HG03039 (cell line): ENCODE results near the gene CREB5.

Source experiments
- ATAC-seq: cut with Tn5 transposase; IDR thresholded peaks from one replicate; pipeline ENCODE4 v1.9.1; 2021; ENCODE audit warnings: mild to moderate bottlenecking, moderate library complexity; ENCODE audit not compliant: unreplicated experiment

CREB5 gene

DNA sequence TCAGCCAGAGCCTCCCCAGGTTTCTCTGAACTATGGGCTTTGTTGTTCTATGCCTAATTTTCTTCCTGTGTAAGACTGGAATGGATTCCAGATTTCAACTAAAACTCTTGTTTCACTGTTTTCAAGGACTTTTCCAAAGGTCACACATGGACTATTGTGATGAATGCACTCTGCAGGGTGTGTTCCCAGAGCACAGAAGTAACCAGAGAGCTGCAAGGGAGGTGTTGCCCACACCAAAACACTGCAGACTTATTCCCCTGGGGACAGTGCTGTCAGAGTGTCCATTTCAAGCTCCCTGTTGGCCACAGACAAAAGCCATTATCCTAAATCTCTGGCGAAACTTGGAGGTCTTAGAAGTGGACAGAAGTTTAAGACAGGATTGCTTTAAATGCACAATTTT, 314.2 kb downstream of the CREB5 start:
- no peak for ATAC-seq

DNA sequence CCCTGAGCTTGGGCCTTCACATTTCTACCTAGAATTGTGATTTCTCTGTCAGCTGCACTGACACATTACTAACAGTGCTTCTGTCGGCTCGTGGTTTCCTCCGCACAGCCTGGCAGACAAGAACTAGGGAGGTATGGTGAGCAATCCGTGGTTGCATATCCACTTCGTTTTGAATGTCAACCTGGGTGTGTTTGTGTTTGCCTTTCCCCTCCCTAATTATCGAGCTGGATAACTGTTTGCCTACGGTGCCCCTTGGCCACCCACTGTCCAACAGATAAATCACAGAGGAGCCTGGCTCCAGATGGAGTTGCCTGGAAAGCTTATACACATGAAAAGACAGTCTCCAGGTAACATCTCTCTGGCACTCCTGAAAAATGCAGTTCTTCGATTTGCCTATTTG, 317.0 kb downstream of the CREB5 start:
- ATAC-seq, result no peak

DNA sequence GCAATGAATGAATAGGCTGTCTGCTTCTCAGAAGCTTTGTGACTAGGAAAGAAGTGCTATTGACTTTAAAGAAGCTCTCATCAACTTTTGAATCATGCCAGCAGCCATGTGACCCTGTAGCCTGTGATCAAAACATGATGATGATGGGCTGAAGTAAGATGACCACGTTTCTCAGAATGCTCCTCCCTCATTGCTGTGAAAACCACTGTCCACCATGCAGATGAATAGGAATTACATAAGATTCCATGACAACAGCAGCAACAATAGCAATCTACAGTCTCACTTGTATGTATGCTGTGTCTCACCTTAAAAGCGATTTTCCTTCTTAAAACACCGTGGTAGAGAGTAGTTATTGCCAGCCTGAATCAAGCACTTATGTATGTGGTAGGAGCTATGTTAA, 317.4 kb downstream of the CREB5 start:
- ATAC-seq, result no peak

- ATAC-seq, result no peak
Observed at GRCh38 chr7:28731092-28731658, 318.9 kb downstream of the CREB5 start.

DNA sequence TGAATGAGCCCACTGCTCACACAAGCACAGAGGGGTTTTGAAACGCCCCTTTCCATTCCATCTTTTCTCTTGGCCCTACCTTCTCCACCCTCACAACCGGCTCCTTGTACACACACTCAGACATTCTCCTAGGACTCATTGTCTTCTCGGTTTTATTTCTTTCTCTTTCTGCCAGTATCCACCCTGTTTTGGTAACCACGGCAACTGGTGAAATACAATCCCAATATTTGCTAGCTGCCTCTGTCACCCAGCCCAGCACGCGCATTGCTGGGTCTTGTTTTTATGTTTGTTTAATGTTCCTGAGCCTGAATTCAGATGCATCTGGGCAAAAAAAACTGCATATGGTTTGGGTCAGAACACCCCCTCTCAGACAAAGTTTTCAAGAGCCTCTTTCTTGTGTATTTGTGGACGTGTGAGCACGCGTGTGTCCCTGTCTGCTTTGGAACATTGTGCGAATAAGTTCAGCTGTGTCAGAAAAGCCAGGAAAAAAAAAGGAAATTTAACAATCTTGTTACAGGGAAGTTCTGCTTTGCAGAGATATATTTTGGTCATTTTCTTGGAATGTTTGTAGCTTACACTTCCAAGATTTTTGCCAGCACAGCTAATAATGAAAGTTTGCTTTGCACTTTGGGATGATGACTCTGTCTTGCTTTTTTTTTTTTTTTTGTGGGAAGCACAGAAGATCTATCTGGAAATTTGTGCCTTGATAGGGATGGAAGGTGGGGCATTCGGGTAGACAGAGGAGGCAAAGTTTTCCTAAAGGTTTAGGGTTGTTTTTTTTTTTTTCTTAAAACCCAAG, 320.0 kb downstream of the CREB5 start:
- ATAC-seq, result no peak

GRCh38 chr7:28733035-28733434, 320.7 kb downstream of the CREB5 start:
- ATAC-seq, result no peak

DNA sequence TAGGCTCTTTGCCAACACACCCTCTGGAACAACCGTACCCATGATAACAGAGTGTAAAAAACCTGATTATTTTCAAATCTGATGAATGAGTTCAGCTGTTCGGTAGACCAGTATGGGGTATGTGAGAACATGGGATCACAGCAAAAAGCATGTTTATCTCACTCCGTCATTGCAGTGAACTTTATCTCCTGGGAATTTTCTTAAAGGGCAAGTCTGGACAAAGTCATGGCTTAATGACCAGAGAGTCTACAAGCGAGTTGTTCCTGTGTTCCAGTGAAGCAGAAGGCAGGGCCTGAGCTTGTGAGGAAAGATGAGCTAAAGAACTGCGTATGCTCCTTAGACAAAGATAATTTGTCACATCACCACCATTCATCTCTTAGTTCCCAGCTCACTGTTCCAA, 326.1 kb downstream of the CREB5 start:
- ATAC-seq, result no peak

GRCh38 chr7:28739128-28739527, 326.8 kb downstream of the CREB5 start:
- ATAC-seq, result no peak

DNA sequence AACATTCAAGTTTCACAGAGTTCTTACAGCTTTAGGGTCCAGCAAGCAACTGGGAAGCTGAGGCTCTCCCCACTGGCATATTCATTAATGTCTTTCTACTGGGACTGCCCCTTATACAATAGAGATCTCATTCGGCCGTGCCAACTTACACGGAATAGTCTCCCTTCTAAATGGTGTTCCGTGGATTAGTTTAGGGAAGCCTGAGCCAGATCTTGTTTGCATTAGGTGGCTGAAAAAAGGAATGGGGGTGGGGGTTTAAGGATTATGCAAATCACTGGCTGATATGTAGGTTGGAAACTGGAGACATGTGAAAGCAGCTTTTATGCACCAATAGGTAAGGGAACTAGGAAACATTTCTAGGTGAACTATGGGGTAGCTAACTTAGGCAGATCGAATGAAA, 327.5 kb downstream of the CREB5 start:
- ATAC-seq, result no peak

GRCh38 chr7:28744951-28745350, 332.6 kb downstream of the CREB5 start:
- no peak for ATAC-seq

DNA sequence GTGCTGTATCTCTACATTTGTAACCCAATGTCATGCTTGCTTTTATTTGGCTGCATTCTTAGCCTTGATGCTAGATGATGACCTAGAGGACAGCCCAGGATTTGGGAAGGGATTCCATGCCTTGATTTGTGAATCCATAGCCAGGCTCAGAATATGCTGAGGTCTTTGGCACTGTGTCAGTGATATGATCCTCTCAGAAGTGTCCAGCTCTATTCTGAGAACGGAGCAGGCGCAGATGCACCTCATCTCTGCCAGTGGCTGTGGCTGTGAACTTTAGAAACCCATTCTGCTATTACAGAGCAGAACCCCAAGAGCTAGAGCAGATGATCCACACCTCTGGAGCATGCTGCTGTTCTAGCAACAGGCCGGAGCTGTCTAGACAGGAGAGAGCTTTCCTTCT, 333.0 kb downstream of the CREB5 start:
- no peak for ATAC-seq

- ATAC-seq, result no peak
Observed at GRCh38 chr7:28747404-28747803, 335.1 kb downstream of the CREB5 start.

DNA sequence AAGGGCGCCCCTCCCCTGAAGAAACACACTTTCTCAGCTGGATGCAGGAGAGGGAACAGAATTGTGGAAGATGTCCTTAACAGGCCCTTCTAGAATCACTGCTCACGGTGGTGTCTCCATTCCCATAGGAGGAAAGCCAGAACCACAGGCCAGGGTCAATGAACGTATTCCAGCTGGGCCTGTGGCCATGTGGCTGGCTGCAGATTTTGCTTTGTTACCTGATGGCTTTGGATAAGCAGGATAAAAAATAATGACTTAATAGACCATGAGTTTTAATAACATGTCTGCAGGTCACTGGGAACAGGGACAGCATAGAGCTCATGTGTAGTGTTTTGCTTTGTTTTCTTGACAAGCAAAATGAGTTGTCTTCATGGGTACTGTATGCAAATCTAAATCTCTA, 335.5 kb downstream of the CREB5 start:
- ATAC-seq, result no peak

DNA sequence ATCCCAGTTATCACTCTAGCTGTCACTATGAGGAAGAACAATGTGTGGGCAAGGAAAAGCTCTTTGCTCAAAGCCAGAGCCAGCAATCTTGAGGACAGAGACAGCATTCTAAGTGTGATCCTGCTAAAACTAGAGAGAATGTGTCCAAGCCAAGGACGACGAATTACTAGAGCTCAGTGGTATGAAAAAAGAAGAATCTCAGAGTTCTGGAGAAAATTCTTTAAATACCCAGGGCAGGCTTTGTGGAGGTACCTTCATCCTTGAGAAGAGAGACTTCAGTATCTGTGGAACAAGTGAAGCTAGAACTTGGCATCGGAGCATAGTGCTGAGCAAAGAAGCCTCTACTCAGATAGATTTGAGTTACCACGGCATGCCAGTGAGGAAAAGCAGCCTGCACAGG, 336.0 kb downstream of the CREB5 start:
- ATAC-seq, result no peak

- ATAC-seq, result no peak
Observed at GRCh38 chr7:28748933-28749584, 336.7 kb downstream of the CREB5 start.

DNA sequence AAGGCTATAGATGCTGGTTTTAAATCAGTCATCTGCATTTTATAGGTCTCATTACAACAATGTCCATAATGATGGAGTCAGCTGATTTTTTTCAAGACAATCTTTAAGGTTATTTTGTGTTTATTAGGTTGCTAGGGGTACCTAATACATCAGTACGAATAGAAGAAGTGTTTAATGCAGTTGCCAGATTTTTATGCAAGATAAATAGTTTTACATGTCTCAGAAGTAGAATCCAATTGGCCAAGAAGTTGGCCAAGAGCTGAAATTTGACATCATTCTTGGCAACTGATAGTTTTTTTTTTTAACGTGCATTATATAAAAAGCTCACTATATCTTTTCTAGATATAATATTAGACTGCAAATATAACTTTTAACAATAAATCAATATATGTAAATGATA, 337.3 kb downstream of the CREB5 start:
- ATAC-seq, result no peak

GRCh38 chr7:28750981-28751380, 338.7 kb downstream of the CREB5 start:
- no peak for ATAC-seq

DNA sequence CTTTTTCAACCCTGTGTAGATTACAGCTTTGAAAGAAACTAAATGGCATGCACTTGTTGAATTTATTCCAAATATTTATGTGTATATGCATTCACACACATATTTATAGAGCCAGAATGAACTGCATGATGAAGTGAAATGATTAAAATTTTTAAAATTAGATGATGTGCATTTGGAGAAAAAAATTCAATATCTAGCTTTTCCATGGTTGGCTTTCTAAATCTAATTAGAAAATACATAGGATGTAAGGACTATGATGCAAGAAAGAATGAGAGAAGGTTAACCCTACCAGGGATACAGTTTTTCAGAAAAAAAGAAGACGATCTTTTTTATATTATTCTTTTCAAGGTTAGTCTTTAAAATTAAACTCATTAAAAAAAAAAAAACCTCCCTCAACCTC, 341.3 kb downstream of the CREB5 start:
- no peak for ATAC-seq

DNA sequence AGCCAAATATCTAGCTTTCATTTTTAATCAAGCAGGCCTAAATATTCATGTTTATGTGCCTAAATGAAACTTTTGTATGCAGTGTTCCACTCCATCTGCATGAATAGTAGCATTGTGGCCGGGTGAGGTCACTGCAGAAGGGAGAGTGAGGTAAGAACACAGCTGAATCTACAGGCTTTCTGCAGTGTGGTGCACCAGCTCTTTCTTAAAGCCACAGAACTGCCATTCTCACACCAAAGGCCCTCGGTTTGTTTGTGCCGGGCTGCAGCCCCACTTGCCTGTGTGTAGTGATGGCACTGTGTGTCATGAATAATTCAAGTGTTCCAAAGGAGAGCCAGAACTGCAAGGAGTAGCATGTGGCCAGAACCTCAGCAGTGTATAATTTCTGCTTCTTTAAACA, 341.7 kb downstream of the CREB5 start:
- ATAC-seq, result no peak

DNA sequence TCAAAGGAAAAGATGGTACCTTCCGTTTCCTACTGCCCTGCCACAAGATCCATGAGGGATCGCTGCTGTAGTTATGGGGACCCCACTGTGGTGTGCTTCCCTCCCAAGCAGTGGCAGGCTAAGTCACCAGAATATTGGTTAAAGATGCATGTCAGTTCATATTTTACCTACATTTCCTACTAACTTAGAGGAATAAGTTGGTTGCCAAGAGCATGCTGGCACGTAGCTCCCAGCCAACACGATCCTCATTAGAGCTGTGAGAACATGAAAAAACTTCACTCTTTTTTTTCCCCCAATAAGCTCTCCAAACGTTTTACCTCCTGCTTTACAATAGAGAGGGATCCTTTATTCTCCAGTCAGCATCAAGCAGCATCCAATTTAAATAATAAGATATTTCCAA, 342.1 kb downstream of the CREB5 start:
- no peak for ATAC-seq

- ATAC-seq, result no peak
Observed at GRCh38 chr7:28755255-28755654, 342.9 kb downstream of the CREB5 start.

DNA sequence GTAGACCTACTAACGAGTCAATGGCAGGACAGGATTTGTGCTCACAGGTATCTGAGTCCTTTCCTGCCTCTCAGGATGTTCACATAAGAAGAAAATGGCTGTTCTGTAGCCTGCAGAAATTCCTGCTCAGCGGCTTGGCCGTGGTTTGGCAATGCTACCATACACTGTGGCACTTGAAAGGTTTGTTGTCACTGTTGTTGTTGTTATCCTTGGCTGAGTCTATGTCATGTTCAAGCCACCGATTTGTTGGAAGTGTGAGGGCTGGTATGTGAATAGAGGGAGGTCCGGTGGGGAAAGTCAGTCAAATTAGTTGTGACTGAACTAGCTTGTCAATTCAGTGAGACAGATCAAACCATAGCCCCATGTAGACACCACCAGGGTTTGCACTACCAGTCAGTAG, 345.9 kb downstream of the CREB5 start:
- no peak for ATAC-seq
